GM23338 (cell line): ENCODE results near the gene MAPK14. TPM values are rescaled to one million over a fixed set of nuclear protein-coding genes. Genes with fewer than 3 reads are reported as not detected.

Experiments used
- ATAC-seq: fragments of 200-7000 bp; cut with Tn5 transposase; 3 replicates; pipeline ENCODE4 v1.9.1; 2020
- DNase-seq: peaks from one replicate; pipeline ENCODE4 v3.0.0-alpha.2; 2015; ENCODE audit warnings: low spot score
- H2AFZ ChIP-seq: fragments of 200-600 bp; sonication (generic); 2 replicates; pipeline ENCODE4 v1.8.0; 2016; ENCODE audit warnings: antibody characterized with exemption, mild to moderate bottlenecking, moderate library complexity
- H3F3A ChIP-seq: fragments of 200-600 bp; sonication (generic); replicated peaks from 2 replicates; pipeline ENCODE4 v1.8.0; 2017; ENCODE audit warnings: antibody characterized with exemption, mixed run types, low read depth
- H3K27ac ChIP-seq: fragments of 200-600 bp; sonication (generic); 2 replicates; pipeline ENCODE4 v1.6.1; 2016; ENCODE audit warnings: low read depth
- H3K27me3 ChIP-seq: fragments of 200-600 bp; sonication (generic); 2 replicates; pipeline ENCODE4 v1.8.0; 2016; ENCODE audit warnings: mild to moderate bottlenecking, mixed run types, moderate library complexity; ENCODE audit not compliant: insufficient read depth
- H3K36me3 ChIP-seq: fragments of 200-600 bp; sonication (generic); 2 replicates; pipeline ENCODE4 v1.8.0; 2016; ENCODE audit warnings: mild to moderate bottlenecking; ENCODE audit not compliant: insufficient read depth
- H3K4me1 ChIP-seq: fragments of 200-600 bp; sonication (generic); 2 replicates; pipeline ENCODE4 v1.8.0; 2016; ENCODE audit warnings: mild to moderate bottlenecking, moderate library complexity; ENCODE audit not compliant: insufficient read depth
- H3K4me2 ChIP-seq: fragments of 200-600 bp; sonication (generic); 2 replicates; pipeline ENCODE4 v1.7.1; 2017; ENCODE audit warnings: mixed run types
- H3K4me3 ChIP-seq: fragments of 200-600 bp; sonication (generic); 2 replicates; pipeline ENCODE4 v1.6.1; 2016; ENCODE audit warnings: mixed run types
- H3K79me2 ChIP-seq: fragments of 200-600 bp; sonication (generic); replicated peaks from 2 replicates; pipeline ENCODE4 v1.8.0; 2017; ENCODE audit warnings: mild to moderate bottlenecking; ENCODE audit not compliant: insufficient read depth
- H3K9me2 ChIP-seq: fragments of 200-600 bp; sonication (generic); 2 replicates; pipeline ENCODE4 v1.8.0; 2017; ENCODE audit not compliant: insufficient read depth
- H4K20me1 ChIP-seq: fragments of 200-600 bp; sonication (generic); replicated peaks from 2 replicates; pipeline ENCODE4 v1.8.0; 2017; ENCODE audit warnings: mild to moderate bottlenecking; ENCODE audit not compliant: insufficient read depth
- H3K27ac Mint-ChIP-seq: 2 replicates; pipeline ENCODE4 v1.8.0; 2020; ENCODE audit warnings: inconsistent platforms, mild to moderate bottlenecking, moderate library complexity, mixed read lengths
- H3K27me3 Mint-ChIP-seq: 3 replicates; pipeline ENCODE4 v1.8.0; 2022; ENCODE audit warnings: low read depth, mild to moderate bottlenecking, moderate library complexity, mixed read lengths, inconsistent platforms; ENCODE audit not compliant: insufficient read depth, poor library complexity
- H3K36me3 Mint-ChIP-seq: 3 replicates; pipeline ENCODE4 v1.8.0; 2021; ENCODE audit warnings: low read depth, mild to moderate bottlenecking, inconsistent platforms, moderate library complexity, mixed read lengths
- H3K4me1 Mint-ChIP-seq: 3 replicates; pipeline ENCODE4 v1.8.0; 2020; ENCODE audit warnings: mild to moderate bottlenecking, inconsistent platforms, mixed read lengths
- H3K4me3 Mint-ChIP-seq: 3 replicates; pipeline ENCODE4 v1.8.0; 2021; ENCODE audit warnings: moderate library complexity, mild to moderate bottlenecking, inconsistent platforms, mixed read lengths
- H3K9me3 Mint-ChIP-seq: 3 replicates; pipeline ENCODE4 v1.8.0; 2020; ENCODE audit warnings: moderate library complexity, mild to moderate bottlenecking, inconsistent platforms, mixed read lengths
- CREB1 ChIP-seq: fragments of 250-450 bp; sonication (Bioruptor Pico); IDR thresholded peaks from 2 replicates; pipeline ENCODE4 v1.5.0; 2020; ENCODE audit warnings: low read depth, mild to moderate bottlenecking, moderate library complexity
- CTCF ChIP-seq, 2 experiments: fragments of 200-600 bp in 1 of 2; sonication (generic) in 1 of 2; conservative IDR thresholded peaks; 2 replicates each; pipeline versions ENCODE4 v1.5.1 to v1.6.1; 2016 to 2017; ENCODE audit warnings: antibody characterized with exemption in 2 of 2, low read depth in 2 of 2, mild to moderate bottlenecking in 2 of 2, moderate library complexity in 1 of 2
- ETS1 ChIP-seq: IDR thresholded peaks from 2 replicates; pipeline ENCODE4 v1.6.1; 2016; ENCODE audit warnings: antibody characterized with exemption
- EZH2 ChIP-seq: fragments of 200-600 bp; sonication (generic); IDR thresholded peaks from one replicate; pipeline ENCODE4 v1.8.0; 2017; ENCODE audit warnings: antibody characterized with exemption, mild to moderate bottlenecking, low read depth; ENCODE audit not compliant: unreplicated experiment
- EZH2phosphoT487 ChIP-seq: fragments of 200-600 bp; sonication (generic); IDR thresholded peaks from one replicate; pipeline ENCODE4 v1.8.1; 2018; ENCODE audit warnings: antibody characterized with exemption; ENCODE audit not compliant: unreplicated experiment
- NANOG ChIP-seq: IDR thresholded peaks from 2 replicates; pipeline ENCODE4 v1.6.1; 2016; ENCODE audit warnings: antibody characterized with exemption, borderline replicate concordance
- REST ChIP-seq: IDR thresholded peaks from one replicate; pipeline ENCODE4 v1.6.1; 2018; ENCODE audit warnings: antibody characterized with exemption; ENCODE audit not compliant: unreplicated experiment
- STAT1 ChIP-seq: IDR thresholded peaks from one replicate; pipeline ENCODE4 v1.6.1; 2016; ENCODE audit warnings: antibody characterized with exemption; ENCODE audit not compliant: unreplicated experiment
- ZNF114 ChIP-seq: fragments of 250-450 bp; sonication (Bioruptor Pico); IDR thresholded peaks from 2 replicates; pipeline ENCODE4 v1.5.0; 2020; ENCODE audit warnings: mild to moderate bottlenecking, moderate library complexity
- ZNF462 ChIP-seq: fragments of 250-450 bp; sonication (Bioruptor Pico); IDR thresholded peaks from 2 replicates; pipeline ENCODE4 v1.5.0; 2020; ENCODE audit warnings: mild to moderate bottlenecking, moderate library complexity
- polyA plus RNA-seq: library from polyadenylated mRNA; unstranded; fragments of >200 nt; fragmentation: Nextera tagmentation; extraction: Ambion mirVana; gene quantifications from 2 replicates; pipeline ENCODE4 v1.2.1, GENCODE V29; 2016
- total RNA-seq: library from RNA; depleted of rRNA; stranded (reverse); fragments of >200 nt; shearing (Covaris generic); gene quantifications from 2 replicates; pipeline ENCODE4 v1.2.3, GENCODE V29; 2014

Gene MAPK14
- total and polyA plus RNA-seq, 2 experiments from 2014 or later = 8.8 to 44.5 TPM

- Mint-ChIP-seq H3K4me3 (no peak overlapping the region), H3K36me3 (peaks cover 4% of the 10 kb centered on the region), H3K27me3 (peaks cover 1% of the 10 kb centered on the region), H3K27ac (no peak overlapping the region), H3K9me3 (peaks cover 17% of the 10 kb centered on the region), H3K4me1 (peaks cover 4% of the 10 kb centered on the region; the same call in 2 of the 3 replicates)
- Histone ChIP-seq H4K20me1 (no peaks in the 10 kb centered on the region), H3K27me3 (no peaks in the 10 kb centered on the region), H3K36me3 (no peaks in the 10 kb centered on the region), H2AFZ (no peak overlapping the region), H3K9me2 (no peaks in the 10 kb centered on the region), H3K4me3 (no peak overlapping the region), H3K27ac (no peak overlapping the region), H3K4me1 (no peaks in the 10 kb centered on the region), H3K79me2 (no peaks in the 10 kb centered on the region), H3K4me2 (no peak overlapping the region), H3F3A (no peaks in the 10 kb centered on the region)
- ATAC-seq = no peak
- TF ChIP-seq ETS1 (no peak), CTCF (conservative IDR thresholded peaks at IDR 0.05; ENCODE audit: low read depth in 2 of 2) (no peak), STAT1 (no peak), NANOG (no peak), ZNF114 (CRISPR knock-in tag) (no peak), CREB1 (CRISPR knock-in tag) (no peak), ZNF462 (CRISPR knock-in tag) (no peak), EZH2phosphoT487 (no peak), EZH2 (no peak), REST (no peak)
- no peak for DNase-seq
Observed at GRCh38 chr6:36147294-36147693, 119.7 kb downstream of the MAPK14 start.
